PC-3 (cell line): ENCODE measurements around the gene DHX29.

ENCODE experiments used
- EZH2phosphoT487 ChIP-seq: fragments of 300-600 bp; sonication (generic); IDR thresholded peaks from 2 replicates; pipeline ENCODE4 v1.6.1; 2018; ENCODE audit warnings: mild to moderate bottlenecking, antibody characterized with exemption, low read length, borderline replicate concordance
- TF ChIP-seq, protein P1 (sequence below): fragments of 300-600 bp; sonication (generic); conservative IDR thresholded peaks from 2 replicates; pipeline ENCODE4 v1.5.1; 2017; ENCODE audit warnings: antibody characterized with exemption, low read depth, mild to moderate bottlenecking, low read length

DNA sequence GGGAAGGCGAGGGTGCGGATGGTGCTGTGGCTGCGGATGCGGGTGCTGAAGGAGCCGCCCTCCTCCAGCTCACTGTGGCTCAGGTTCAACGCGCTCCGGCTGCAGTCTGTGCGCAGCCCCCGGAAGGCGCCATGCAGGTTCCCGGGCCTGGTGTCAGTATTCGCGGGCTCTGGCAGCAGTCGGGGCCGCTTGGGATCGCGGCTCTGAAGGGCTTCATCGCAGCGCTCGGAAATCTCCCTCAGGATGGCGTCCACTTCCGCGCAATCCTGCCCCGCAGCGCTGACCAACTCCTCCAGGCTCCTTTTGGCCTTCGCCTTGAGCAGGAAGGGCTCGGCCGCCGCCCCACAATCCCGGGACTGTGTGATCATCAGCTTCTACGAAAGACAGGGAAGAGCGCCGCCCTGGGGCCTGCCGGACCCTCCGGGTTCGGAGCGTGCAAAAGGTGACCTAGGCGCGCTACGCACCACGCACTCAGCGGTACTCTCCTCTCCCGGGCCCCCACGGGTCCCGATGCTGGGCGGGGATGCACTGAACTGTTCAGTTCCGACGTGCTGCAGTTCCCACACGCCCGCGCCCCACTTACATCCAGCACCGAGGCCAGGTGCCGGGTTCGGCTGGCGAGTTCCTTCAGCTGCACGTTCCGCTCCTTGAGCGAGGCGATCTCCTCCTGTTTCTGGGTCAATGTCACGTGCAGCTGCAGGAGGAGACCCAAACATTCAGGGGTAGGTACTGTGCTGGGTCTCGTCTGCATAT lies 86.9 kb downstream of the DHX29 start:
- TF ChIP-seq, protein P1, sequence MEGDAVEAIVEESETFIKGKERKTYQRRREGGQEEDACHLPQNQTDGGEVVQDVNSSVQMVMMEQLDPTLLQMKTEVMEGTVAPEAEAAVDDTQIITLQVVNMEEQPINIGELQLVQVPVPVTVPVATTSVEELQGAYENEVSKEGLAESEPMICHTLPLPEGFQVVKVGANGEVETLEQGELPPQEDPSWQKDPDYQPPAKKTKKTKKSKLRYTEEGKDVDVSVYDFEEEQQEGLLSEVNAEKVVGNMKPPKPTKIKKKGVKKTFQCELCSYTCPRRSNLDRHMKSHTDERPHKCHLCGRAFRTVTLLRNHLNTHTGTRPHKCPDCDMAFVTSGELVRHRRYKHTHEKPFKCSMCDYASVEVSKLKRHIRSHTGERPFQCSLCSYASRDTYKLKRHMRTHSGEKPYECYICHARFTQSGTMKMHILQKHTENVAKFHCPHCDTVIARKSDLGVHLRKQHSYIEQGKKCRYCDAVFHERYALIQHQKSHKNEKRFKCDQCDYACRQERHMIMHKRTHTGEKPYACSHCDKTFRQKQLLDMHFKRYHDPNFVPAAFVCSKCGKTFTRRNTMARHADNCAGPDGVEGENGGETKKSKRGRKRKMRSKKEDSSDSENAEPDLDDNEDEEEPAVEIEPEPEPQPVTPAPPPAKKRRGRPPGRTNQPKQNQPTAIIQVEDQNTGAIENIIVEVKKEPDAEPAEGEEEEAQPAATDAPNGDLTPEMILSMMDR, result no peak
- no peak for TF ChIP-seq EZH2phosphoT487
